PC-9 (cell line): ENCODE measurements around the gene MTCL1. TPM values are rescaled to one million over a fixed set of nuclear protein-coding genes. Genes with fewer than 3 reads are reported as not detected.

Experiments
- BruUV-seq: library from RNA; stranded (reverse); fragments of 400-500 nt; replicated peaks from 2 replicates; lab custom pipeline; 2021; lab: Mats Ljungman, UMichigan
- CTCF ChIA-PET: fragments of 300-600 bp; sonication (Branson Sonifier 250); formaldehyde crosslinking; loops from one replicate; lab custom pipeline; 2022; ENCODE audit warnings: antibody characterized with exemption; lab: Charles Lee
- POLR2A ChIA-PET: fragments of 300-600 bp; sonication (Branson Sonifier 250); formaldehyde crosslinking; loops from one replicate; lab custom pipeline; 2022; ENCODE audit warnings: antibody characterized with exemption; ENCODE audit not compliant: unreplicated experiment; lab: Charles Lee
- DNase-seq, 2 experiments: peaks; one replicate each; pipeline versions ENCODE4 v3.0.0 to v3.0.0-alpha.2; 2015 to 2022; ENCODE audit warnings: mixed read lengths in 1 of 2
- H2AFZ ChIP-seq: fragments of 200-600 bp; sonication (generic); 2 replicates; pipeline ENCODE4 v1.8.1; 2017; ENCODE audit warnings: antibody characterized with exemption
- H3F3A ChIP-seq: fragments of 200-600 bp; sonication (generic); 2 replicates; pipeline ENCODE4 v1.8.1; 2017; ENCODE audit warnings: antibody characterized with exemption, mild to moderate bottlenecking, low read depth; ENCODE audit not compliant: insufficient read depth
- H3K27ac ChIP-seq: fragments of 200-600 bp; sonication (generic); 2 replicates; pipeline ENCODE4 v1.6.1; 2016; ENCODE audit warnings: mixed run types
- H3K27me3 ChIP-seq: fragments of 200-600 bp; sonication (generic); 2 replicates; pipeline ENCODE4 v1.6.1; 2016; ENCODE audit warnings: low read depth, mixed run types; ENCODE audit not compliant: insufficient read depth
- H3K36me3 ChIP-seq: fragments of 200-600 bp; sonication (generic); 2 replicates; pipeline ENCODE4 v1.6.1; 2016; ENCODE audit warnings: low read depth, mixed run types
- H3K4me1 ChIP-seq: fragments of 200-600 bp; sonication (generic); replicated peaks from 2 replicates; pipeline ENCODE4 v1.6.1; 2016; ENCODE audit warnings: mixed run types; ENCODE audit not compliant: insufficient read depth
- H3K4me2 ChIP-seq: fragments of 200-600 bp; sonication (generic); 2 replicates; pipeline ENCODE4 v1.6.1; 2017; ENCODE audit warnings: mixed run types
- H3K4me3 ChIP-seq: fragments of 200-600 bp; sonication (generic); 2 replicates; pipeline ENCODE4 v1.6.1; 2016; ENCODE audit warnings: mixed run types
- H3K79me2 ChIP-seq: fragments of 200-600 bp; sonication (generic); 2 replicates; pipeline ENCODE4 v1.6.1; 2017; ENCODE audit warnings: low read depth, mixed run types
- H3K9me2 ChIP-seq: fragments of 200-600 bp; sonication (generic); 2 replicates; pipeline ENCODE4 v1.8.1; 2017; ENCODE audit warnings: mild to moderate bottlenecking; ENCODE audit not compliant: insufficient read depth
- H3K9me3 ChIP-seq: fragments of 200-600 bp; sonication (generic); 2 replicates; pipeline ENCODE4 v1.8.1; 2016; ENCODE audit warnings: low read depth; ENCODE audit not compliant: insufficient read depth
- H4K20me1 ChIP-seq: fragments of 200-600 bp; sonication (generic); 2 replicates; pipeline ENCODE4 v1.8.1; 2017; ENCODE audit not compliant: insufficient read depth
- CTCF ChIP-seq: fragments of 200-600 bp; sonication (generic); conservative IDR thresholded peaks from 2 replicates; pipeline ENCODE4 v1.6.1; 2017; ENCODE audit warnings: mixed run types, antibody characterized with exemption, mild to moderate bottlenecking, moderate library complexity
- EZH2 ChIP-seq: fragments of 200-600 bp; sonication (generic); IDR thresholded peaks from 2 replicates; pipeline ENCODE4 v1.8.0; 2017; ENCODE audit warnings: antibody characterized with exemption, low read depth
- intact Hi-C: fragments of 100-400 bp; cut with micrococcal nuclease; formaldehyde crosslinking; loops from one replicate; pipeline ENCODE4 v1.10.0; 2022; ENCODE audit not compliant: unreplicated experiment
- total RNA-seq: library from RNA; stranded (reverse); gene quantifications from 2 replicates; pipeline ENCODE4 v1.2.3, GENCODE V29; 2021

MTCL1 gene
- total RNA-seq, 1 experiment from 2014 or later = 29.6 TPM

GRCh38 chr18:8825729-8826375 lies 120.5 kb downstream of the MTCL1 start:
- Histone ChIP-seq H3K27me3 (no peaks in the 10 kb centered on the region), H3K4me1 (no peaks in the 10 kb centered on the region), H3K36me3 (no peaks in the 10 kb centered on the region), H3F3A (no peaks in the 10 kb centered on the region), H3K4me3 (no peak overlapping the region), H2AFZ (no peak overlapping the region), H3K79me2 (no peaks in the 10 kb centered on the region), H3K9me2 (no peaks in the 10 kb centered on the region), H3K4me2 (no peak overlapping the region), H3K27ac (no peak overlapping the region), H4K20me1 (no peaks in the 10 kb centered on the region), H3K9me3 (no peaks in the 10 kb centered on the region)
- BruUV-seq = no TSS peak
- intact Hi-C loops = no loop called here
- TF ChIP-seq EZH2 (no peak), CTCF (no peak)
- ChIA-PET POLR2A (no interaction called here), CTCF (no interaction called here)
- no peak for DNase-seq

GRCh38 chr18:8826514-8826913 lies 121.2 kb downstream of the MTCL1 start:
- no peaks in the 10 kb centered on the region for H3F3A ChIP-seq
- TF ChIP-seq EZH2 = no peak
- H3K9me2 ChIP-seq = no peaks in the 10 kb centered on the region
- no TSS peak for BruUV-seq
- H3K27ac ChIP-seq = no peak overlapping the region
- no peaks in the 10 kb centered on the region for H4K20me1 ChIP-seq
- H3K4me3 ChIP-seq = no peak overlapping the region
- H3K36me3 ChIP-seq = no peaks in the 10 kb centered on the region
- CTCF ChIA-PET = no interaction called here
- intact Hi-C loops = no loop called here
- H3K79me2 ChIP-seq = no peaks in the 10 kb centered on the region
- H3K4me2 ChIP-seq = no peak overlapping the region
- no peak overlapping the region for H2AFZ ChIP-seq
- POLR2A ChIA-PET = no interaction called here
- no peaks in the 10 kb centered on the region for H3K9me3 ChIP-seq
- no peaks in the 10 kb centered on the region for H3K27me3 ChIP-seq
- no peaks in the 10 kb centered on the region for H3K4me1 ChIP-seq
- DNase-seq = no peak

GRCh38 chr18:8826971-8827370 lies 121.6 kb downstream of the MTCL1 start:
- Histone ChIP-seq H3K4me2 (no peak overlapping the region), H3K4me1 (no peaks in the 10 kb centered on the region), H3K9me3 (no peaks in the 10 kb centered on the region), H3K79me2 (no peaks in the 10 kb centered on the region), H3K27ac (no peak overlapping the region), H3F3A (no peaks in the 10 kb centered on the region), H3K4me3 (no peak overlapping the region), H4K20me1 (no peaks in the 10 kb centered on the region), H3K27me3 (no peaks in the 10 kb centered on the region), H3K9me2 (no peaks in the 10 kb centered on the region), H3K36me3 (no peaks in the 10 kb centered on the region), H2AFZ (no peak overlapping the region)
- BruUV-seq = no TSS peak
- no peak for TF ChIP-seq CTCF
- no peak for TF ChIP-seq EZH2
- DNase-seq = no peak
- intact Hi-C loops = no loop called here
- ChIA-PET POLR2A (no interaction called here), CTCF (no interaction called here)

GRCh38 chr18:8828300-8828699 lies 122.9 kb downstream of the MTCL1 start:
- no peaks in the 10 kb centered on the region for H3K9me2 ChIP-seq
- H3K79me2 ChIP-seq = no peaks in the 10 kb centered on the region
- H3F3A ChIP-seq = no peaks in the 10 kb centered on the region
- no peak overlapping the region for H3K4me3 ChIP-seq
- TF ChIP-seq CTCF (no peak), EZH2 (no peak)
- no TSS peak for BruUV-seq
- no peaks in the 10 kb centered on the region for H3K9me3 ChIP-seq
- no peaks in the 10 kb centered on the region for H3K4me1 ChIP-seq
- ChIA-PET POLR2A (no interaction called here), CTCF (no interaction called here)
- no peak overlapping the region for H3K4me2 ChIP-seq
- no peak overlapping the region for H3K27ac ChIP-seq
- no peaks in the 10 kb centered on the region for H3K36me3 ChIP-seq
- no peak for DNase-seq
- no peaks in the 10 kb centered on the region for H3K27me3 ChIP-seq
- no peak overlapping the region for H2AFZ ChIP-seq
- intact Hi-C loops = no loop called here
- no peaks in the 10 kb centered on the region for H4K20me1 ChIP-seq
